ENCODE measurements around the gene OSBPL1A. TPM values are rescaled to one million over a fixed set of nuclear protein-coding genes. Genes with fewer than 3 reads are reported as not detected.
A peak's percentile ranks its signal among the peaks of the same experiment; 100 is the strongest.
"Not testable (repeated sequence)": the region's sequence is repeated elsewhere in the genome, so short reads cannot be mapped to it uniquely, and the experiment has no call there.

The OSBPL1A gene
- total RNA-seq, 4 donors from 2014 or later: 16.1 to 80.0 (median 61.4) TPM

- Histone ChIP-seq H3K27me3 (no peaks in the 10 kb centered on the region), H3K36me3 (no peaks in the 10 kb centered on the region), H3K27ac (no peak overlapping the region), H3K4me1 (no peaks in the 10 kb centered on the region), H3K9me3 (no peaks in the 10 kb centered on the region), H3K4me3 (no peak overlapping the region)
- in situ Hi-C loops (cut with MboI; ENCODE audit: low pct_ligation_motif_present in 1 of 4, low pct_unique_long_range_greater_than_20kb in 1 of 4, low sequenced_read_pairs in 3 of 4) (loop anchor here (5.0 to 25.0 kb wide), 4 partner anchors 118 to 371 kb away; no protein-coding TSS in a partner anchor), intact Hi-C loops (cut with DNase I; ENCODE audit: low total_unique reads) (no loop called here)
- no peak for TF ChIP-seq CTCF (IDR thresholded peaks at IDR 0.05)
- no peak for TF ChIP-seq POLR2A (IDR thresholded peaks at IDR 0.05)
- no peak for TF ChIP-seq EP300 (IDR thresholded peaks at IDR 0.05; ENCODE audit: low read depth)
- TF ChIP-seq POLR2AphosphoS5 (IDR thresholded peaks at IDR 0.05): no peak
- 60 to 87% methylated on average over 1 to 3 of the region's 3 CpGs for WGBS, 2 donors (ENCODE audit: low coverage in 1 of 2)
- no peak for DNase-seq
These were observed 31.3 kb downstream of the OSBPL1A start for GRCh38 chr18:24366328-24366727.

GRCh38 chr18:24364177-24364576, 33.4 kb downstream of the OSBPL1A start:
- Histone ChIP-seq H3K4me3 (no peak overlapping the region), H3K27ac (no peak overlapping the region), H3K9me3 (no peaks in the 10 kb centered on the region), H3K36me3 (no peaks in the 10 kb centered on the region), H3K27me3 (no peaks in the 10 kb centered on the region), H3K4me1 (peaks cover 0 to 6% (median 0%) of the 10 kb centered on the region in 4 donors)
- TF ChIP-seq EP300 (IDR thresholded peaks at IDR 0.05; ENCODE audit: low read depth): no peak
- TF ChIP-seq POLR2A (IDR thresholded peaks at IDR 0.05): no peak
- TF ChIP-seq POLR2AphosphoS5 (IDR thresholded peaks at IDR 0.05): no peak
- TF ChIP-seq CTCF (IDR thresholded peaks at IDR 0.05): no peak
- no peak for DNase-seq
- intact Hi-C loops (cut with DNase I; ENCODE audit: low total_unique reads): loop anchor here (5.0 kb wide), 1 partner anchor 123 kb away; no protein-coding TSS in a partner anchor
- 87 to 88% methylated on average over 1 of the region's 1 CpG for WGBS, 2 donors (ENCODE audit: low coverage in 1 of 2)
- in situ Hi-C loops (cut with MboI; ENCODE audit: low pct_ligation_motif_present in 1 of 4, low pct_unique_long_range_greater_than_20kb in 1 of 4, low sequenced_read_pairs in 3 of 4): loop anchor here in 3 of 4 donors (5.0 to 25.0 kb wide), 4 partner anchors 121 to 373 kb away; no protein-coding TSS in a partner anchor

GRCh38 chr18:24362757-24363156, 34.9 kb downstream of the OSBPL1A start:
- peaks cover 0 to 6% (median 0%) of the 10 kb centered on the region in 4 donors for H3K4me1 ChIP-seq
- no peak for DNase-seq
- WGBS, 2 donors (ENCODE audit: low coverage in 1 of 2): 94 to 100% methylated on average over 1 of the region's 1 CpG
- no peak overlapping the region for H3K4me3 ChIP-seq
- in situ Hi-C loops (cut with MboI; ENCODE audit: low pct_ligation_motif_present in 1 of 4, low pct_unique_long_range_greater_than_20kb in 1 of 4, low sequenced_read_pairs in 3 of 4): loop anchor here in 3 of 4 donors (5.0 to 25.0 kb wide), 4 partner anchors 122 to 375 kb away; no protein-coding TSS in a partner anchor
- intact Hi-C loops (cut with DNase I; ENCODE audit: low total_unique reads): loop anchor here (5.0 kb wide), 1 partner anchor 125 kb away; no protein-coding TSS in a partner anchor
- TF ChIP-seq CTCF (IDR thresholded peaks at IDR 0.05): no peak
- TF ChIP-seq EP300 (IDR thresholded peaks at IDR 0.05; ENCODE audit: low read depth): no peak
- no peak for TF ChIP-seq POLR2AphosphoS5 (IDR thresholded peaks at IDR 0.05)
- no peak for TF ChIP-seq POLR2A (IDR thresholded peaks at IDR 0.05)
- no peak overlapping the region for H3K27ac ChIP-seq
- no peaks in the 10 kb centered on the region for H3K36me3 ChIP-seq
- no peaks in the 10 kb centered on the region for H3K9me3 ChIP-seq
- H3K27me3 ChIP-seq: no peaks in the 10 kb centered on the region

- not testable (repeated sequence) for H3K4me1 ChIP-seq, H3K4me3 ChIP-seq, H3K9me3 ChIP-seq, H3K27me3 ChIP-seq, H3K36me3 ChIP-seq, H3K27ac ChIP-seq, DNase-seq
- TF ChIP-seq CTCF (IDR thresholded peaks at IDR 0.05): peak; percentile 53 to 69 (median 61)
- in situ Hi-C loops (cut with MboI; ENCODE audit: low pct_ligation_motif_present in 1 of 4, low pct_unique_long_range_greater_than_20kb in 1 of 4, low sequenced_read_pairs in 3 of 4): loop anchor here in 3 of 4 donors (5.0 to 25.0 kb wide), 4 partner anchors 125 to 377 kb away; no protein-coding TSS in a partner anchor
- 32 to 40% methylated on average over 2 to 9 of the region's 9 CpGs for WGBS, 2 donors (ENCODE audit: low coverage in 1 of 2)
- intact Hi-C loops (cut with DNase I; ENCODE audit: low total_unique reads): loop anchor here (5.0 to 10.0 kb wide), 2 partner anchors 127 to 365 kb away; no protein-coding TSS in a partner anchor
These were observed 37.7 kb downstream of the OSBPL1A start for GRCh38 chr18:24359787-24360530.

All from transverse colon (tissue), 4 donors.